GM23338 (cell line): Measurements from ENCODE around the gene HBM. TPM values are rescaled to one million over a fixed set of nuclear protein-coding genes. Genes with fewer than 3 reads are reported as not detected.
A peak's percentile ranks its signal among the peaks of the same experiment; 100 is the strongest.

Experiments used
- ATAC-seq: fragments of 200-7000 bp; cut with Tn5 transposase; 3 replicates; pipeline ENCODE4 v1.9.1; 2020
- DNase-seq: peaks from one replicate; pipeline ENCODE4 v3.0.0-alpha.2; 2015; ENCODE audit warnings: low spot score
- H2AFZ ChIP-seq: fragments of 200-600 bp; sonication (generic); 2 replicates; pipeline ENCODE4 v1.8.0; 2016; ENCODE audit warnings: antibody characterized with exemption, mild to moderate bottlenecking, moderate library complexity
- H3F3A ChIP-seq: fragments of 200-600 bp; sonication (generic); replicated peaks from 2 replicates; pipeline ENCODE4 v1.8.0; 2017; ENCODE audit warnings: antibody characterized with exemption, mixed run types, low read depth
- H3K27ac ChIP-seq: fragments of 200-600 bp; sonication (generic); 2 replicates; pipeline ENCODE4 v1.6.1; 2016; ENCODE audit warnings: low read depth
- H3K27me3 ChIP-seq: fragments of 200-600 bp; sonication (generic); 2 replicates; pipeline ENCODE4 v1.8.0; 2016; ENCODE audit warnings: mild to moderate bottlenecking, mixed run types, moderate library complexity; ENCODE audit not compliant: insufficient read depth
- H3K36me3 ChIP-seq: fragments of 200-600 bp; sonication (generic); 2 replicates; pipeline ENCODE4 v1.8.0; 2016; ENCODE audit warnings: mild to moderate bottlenecking; ENCODE audit not compliant: insufficient read depth
- H3K4me1 ChIP-seq: fragments of 200-600 bp; sonication (generic); 2 replicates; pipeline ENCODE4 v1.8.0; 2016; ENCODE audit warnings: mild to moderate bottlenecking, moderate library complexity; ENCODE audit not compliant: insufficient read depth
- H3K4me2 ChIP-seq: fragments of 200-600 bp; sonication (generic); 2 replicates; pipeline ENCODE4 v1.7.1; 2017; ENCODE audit warnings: mixed run types
- H3K4me3 ChIP-seq: fragments of 200-600 bp; sonication (generic); 2 replicates; pipeline ENCODE4 v1.6.1; 2016; ENCODE audit warnings: mixed run types
- H3K79me2 ChIP-seq: fragments of 200-600 bp; sonication (generic); replicated peaks from 2 replicates; pipeline ENCODE4 v1.8.0; 2017; ENCODE audit warnings: mild to moderate bottlenecking; ENCODE audit not compliant: insufficient read depth
- H3K9me2 ChIP-seq: fragments of 200-600 bp; sonication (generic); 2 replicates; pipeline ENCODE4 v1.8.0; 2017; ENCODE audit not compliant: insufficient read depth
- H4K20me1 ChIP-seq: fragments of 200-600 bp; sonication (generic); replicated peaks from 2 replicates; pipeline ENCODE4 v1.8.0; 2017; ENCODE audit warnings: mild to moderate bottlenecking; ENCODE audit not compliant: insufficient read depth
- H3K27ac Mint-ChIP-seq: 2 replicates; pipeline ENCODE4 v1.8.0; 2020; ENCODE audit warnings: inconsistent platforms, mild to moderate bottlenecking, moderate library complexity, mixed read lengths
- H3K27me3 Mint-ChIP-seq: 3 replicates; pipeline ENCODE4 v1.8.0; 2022; ENCODE audit warnings: low read depth, mild to moderate bottlenecking, moderate library complexity, mixed read lengths, inconsistent platforms; ENCODE audit not compliant: insufficient read depth, poor library complexity
- H3K36me3 Mint-ChIP-seq: 3 replicates; pipeline ENCODE4 v1.8.0; 2021; ENCODE audit warnings: low read depth, mild to moderate bottlenecking, inconsistent platforms, moderate library complexity, mixed read lengths
- H3K4me1 Mint-ChIP-seq: 3 replicates; pipeline ENCODE4 v1.8.0; 2020; ENCODE audit warnings: mild to moderate bottlenecking, inconsistent platforms, mixed read lengths
- H3K4me3 Mint-ChIP-seq: 3 replicates; pipeline ENCODE4 v1.8.0; 2021; ENCODE audit warnings: moderate library complexity, mild to moderate bottlenecking, inconsistent platforms, mixed read lengths
- H3K9me3 Mint-ChIP-seq: 3 replicates; pipeline ENCODE4 v1.8.0; 2020; ENCODE audit warnings: moderate library complexity, mild to moderate bottlenecking, inconsistent platforms, mixed read lengths
- EZH2 ChIP-seq: fragments of 200-600 bp; sonication (generic); IDR thresholded peaks from one replicate; pipeline ENCODE4 v1.8.0; 2017; ENCODE audit warnings: antibody characterized with exemption, mild to moderate bottlenecking, low read depth; ENCODE audit not compliant: unreplicated experiment
- EZH2phosphoT487 ChIP-seq: fragments of 200-600 bp; sonication (generic); IDR thresholded peaks from one replicate; pipeline ENCODE4 v1.8.1; 2018; ENCODE audit warnings: antibody characterized with exemption; ENCODE audit not compliant: unreplicated experiment
- JUNB ChIP-seq: IDR thresholded peaks from one replicate; pipeline ENCODE4 v1.6.1; 2016; ENCODE audit warnings: antibody characterized with exemption; ENCODE audit not compliant: unreplicated experiment
- NANOG ChIP-seq: IDR thresholded peaks from 2 replicates; pipeline ENCODE4 v1.6.1; 2016; ENCODE audit warnings: antibody characterized with exemption, borderline replicate concordance
- STAT1 ChIP-seq: IDR thresholded peaks from one replicate; pipeline ENCODE4 v1.6.1; 2016; ENCODE audit warnings: antibody characterized with exemption; ENCODE audit not compliant: unreplicated experiment
- ZNF114 ChIP-seq: fragments of 250-450 bp; sonication (Bioruptor Pico); IDR thresholded peaks from 2 replicates; pipeline ENCODE4 v1.5.0; 2020; ENCODE audit warnings: mild to moderate bottlenecking, moderate library complexity
- polyA plus RNA-seq: library from polyadenylated mRNA; unstranded; fragments of >200 nt; fragmentation: Nextera tagmentation; extraction: Ambion mirVana; gene quantifications from 2 replicates; pipeline ENCODE4 v1.2.1, GENCODE V29; 2016
- total RNA-seq: library from RNA; depleted of rRNA; stranded (reverse); fragments of >200 nt; shearing (Covaris generic); gene quantifications from 2 replicates; pipeline ENCODE4 v1.2.3, GENCODE V29; 2014
- TF ChIP-seq, protein P1 (sequence below): IDR thresholded peaks from one replicate; pipeline ENCODE4 v1.6.1; 2018; ENCODE audit warnings: antibody characterized with exemption; ENCODE audit not compliant: unreplicated experiment

The HBM gene
- total and polyA plus RNA-seq, 2 experiments from 2014 or later: not detected

DNA sequence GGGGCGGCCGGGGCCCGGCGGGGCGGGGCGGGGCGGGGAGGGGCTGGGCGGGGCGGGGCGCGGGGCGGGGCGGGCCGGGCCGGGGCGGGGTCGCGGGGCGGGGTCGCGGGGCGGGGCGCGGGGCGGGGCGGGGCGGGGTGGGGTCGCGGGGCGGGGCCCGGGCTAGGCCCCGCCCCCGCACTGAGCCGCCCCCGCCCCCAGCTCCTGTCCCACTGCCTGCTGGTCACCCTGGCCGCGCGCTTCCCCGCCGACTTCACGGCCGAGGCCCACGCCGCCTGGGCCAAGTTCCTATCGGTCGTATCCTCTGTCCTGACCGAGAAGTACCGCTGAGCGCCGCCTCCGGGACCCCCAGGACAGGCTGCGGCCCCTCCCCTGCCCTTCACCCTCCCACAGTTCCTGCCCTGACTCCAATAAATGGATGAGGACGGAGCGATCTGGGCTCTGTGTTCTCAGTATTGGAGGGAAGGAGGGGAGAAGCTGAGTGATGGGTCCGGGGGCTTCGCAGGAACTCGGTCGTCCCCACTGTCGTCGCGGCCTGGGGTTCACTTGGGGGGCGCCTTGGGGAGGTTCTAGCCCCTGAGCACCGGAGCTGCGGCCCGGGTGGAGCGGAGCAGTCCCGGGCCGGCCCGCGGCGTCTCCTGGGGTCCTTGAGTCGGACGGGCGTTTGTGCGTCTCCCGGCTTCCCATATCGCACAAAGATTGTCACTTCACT lies 795 bp upstream of the HBM start:
- peaks cover 34% of the 10 kb centered on the region; the same call in 1 of the 2 replicates for H3K4me1 ChIP-seq
- H3K9me2 ChIP-seq: no peaks in the 10 kb centered on the region
- peak overlapping the region; percentile 64 for H3K4me3 ChIP-seq
- Mint-ChIP-seq H3K9me3 (no peaks in the 10 kb centered on the region), H3K27ac (no peak overlapping the region), H3K4me1 (peaks cover 29% of the 10 kb centered on the region), H3K27me3 (peaks cover 53% of the 10 kb centered on the region), H3K36me3 (no peaks in the 10 kb centered on the region), H3K4me3 (peak overlapping the region; percentile 67)
- H3F3A ChIP-seq: peaks cover 9% of the 10 kb centered on the region
- no peak overlapping the region for H3K27ac ChIP-seq
- H4K20me1 ChIP-seq: no peaks in the 10 kb centered on the region; the same call in 1 of the 2 replicates
- no peak for TF ChIP-seq JUNB
- TF ChIP-seq STAT1: no peak
- peak; percentile 79 for TF ChIP-seq EZH2
- TF ChIP-seq NANOG: no peak
- peak; percentile 54 for TF ChIP-seq EZH2phosphoT487
- H3K79me2 ChIP-seq: no peaks in the 10 kb centered on the region
- peaks cover 67% of the 10 kb centered on the region for H3K27me3 ChIP-seq
- peak overlapping the region; percentile 94 for H2AFZ ChIP-seq
- ATAC-seq: peak; percentile 17
- peak overlapping the region; percentile 88 for H3K4me2 ChIP-seq
- peak; percentile 58 for DNase-seq
- H3K36me3 ChIP-seq: no peaks in the 10 kb centered on the region

DNA sequence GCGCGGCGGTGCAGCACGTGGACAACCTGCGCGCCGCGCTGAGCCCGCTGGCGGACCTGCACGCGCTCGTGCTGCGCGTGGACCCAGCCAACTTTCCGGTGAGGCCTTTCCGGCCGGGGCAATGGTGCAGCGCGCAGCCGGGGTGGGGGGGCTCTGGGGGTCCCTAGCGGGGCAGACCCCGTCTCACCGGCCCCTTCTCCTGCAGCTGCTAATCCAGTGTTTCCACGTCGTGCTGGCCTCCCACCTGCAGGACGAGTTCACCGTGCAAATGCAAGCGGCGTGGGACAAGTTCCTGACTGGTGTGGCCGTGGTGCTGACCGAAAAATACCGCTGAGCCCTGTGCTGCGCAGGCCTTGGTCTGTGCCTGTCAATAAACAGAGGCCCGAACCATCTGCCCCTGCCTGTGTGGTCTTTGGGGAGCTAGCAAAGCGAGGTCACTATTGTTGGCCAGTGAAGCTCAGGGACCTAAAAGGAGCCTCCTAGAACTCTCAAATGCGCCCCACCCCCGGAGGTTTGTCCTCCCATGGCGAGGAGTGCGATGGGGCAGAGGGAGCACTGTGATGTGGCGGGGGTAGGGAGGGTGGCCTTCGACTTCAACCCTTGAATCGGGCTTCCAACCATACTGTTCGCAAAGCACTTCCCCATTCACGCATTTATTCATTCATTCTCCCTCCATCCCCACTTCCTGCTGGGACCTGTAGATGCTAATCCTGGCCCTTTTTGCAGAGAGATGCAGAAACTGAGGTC lies 770 bp downstream of the HBM start:
- peak; percentile 9 for ATAC-seq
- Histone ChIP-seq H3K79me2 (no peaks in the 10 kb centered on the region), H4K20me1 (no peaks in the 10 kb centered on the region; the same call in 1 of the 2 replicates), H3K27ac (no peak overlapping the region), H3F3A (peaks cover 9% of the 10 kb centered on the region), H3K4me2 (peak overlapping the region; percentile 88), H3K4me1 (peaks cover 39% of the 10 kb centered on the region), H3K4me3 (peak overlapping the region; percentile 64), H2AFZ (peak overlapping the region; percentile 69), H3K36me3 (no peaks in the 10 kb centered on the region), H3K27me3 (peaks cover 76% of the 10 kb centered on the region), H3K9me2 (no peaks in the 10 kb centered on the region)
- peak overlapping the region; percentile 65 for H3K4me3 Mint-ChIP-seq
- DNase-seq: peak; percentile 67
- H3K27ac Mint-ChIP-seq: no peak overlapping the region
- H3K36me3 Mint-ChIP-seq: no peaks in the 10 kb centered on the region
- peaks cover 36% of the 10 kb centered on the region for H3K4me1 Mint-ChIP-seq
- peaks cover 68% of the 10 kb centered on the region for H3K27me3 Mint-ChIP-seq
- TF ChIP-seq EZH2 (peak; percentile 75), ZNF114 (CRISPR knock-in tag) (no peak)
- TF ChIP-seq, protein P1, sequence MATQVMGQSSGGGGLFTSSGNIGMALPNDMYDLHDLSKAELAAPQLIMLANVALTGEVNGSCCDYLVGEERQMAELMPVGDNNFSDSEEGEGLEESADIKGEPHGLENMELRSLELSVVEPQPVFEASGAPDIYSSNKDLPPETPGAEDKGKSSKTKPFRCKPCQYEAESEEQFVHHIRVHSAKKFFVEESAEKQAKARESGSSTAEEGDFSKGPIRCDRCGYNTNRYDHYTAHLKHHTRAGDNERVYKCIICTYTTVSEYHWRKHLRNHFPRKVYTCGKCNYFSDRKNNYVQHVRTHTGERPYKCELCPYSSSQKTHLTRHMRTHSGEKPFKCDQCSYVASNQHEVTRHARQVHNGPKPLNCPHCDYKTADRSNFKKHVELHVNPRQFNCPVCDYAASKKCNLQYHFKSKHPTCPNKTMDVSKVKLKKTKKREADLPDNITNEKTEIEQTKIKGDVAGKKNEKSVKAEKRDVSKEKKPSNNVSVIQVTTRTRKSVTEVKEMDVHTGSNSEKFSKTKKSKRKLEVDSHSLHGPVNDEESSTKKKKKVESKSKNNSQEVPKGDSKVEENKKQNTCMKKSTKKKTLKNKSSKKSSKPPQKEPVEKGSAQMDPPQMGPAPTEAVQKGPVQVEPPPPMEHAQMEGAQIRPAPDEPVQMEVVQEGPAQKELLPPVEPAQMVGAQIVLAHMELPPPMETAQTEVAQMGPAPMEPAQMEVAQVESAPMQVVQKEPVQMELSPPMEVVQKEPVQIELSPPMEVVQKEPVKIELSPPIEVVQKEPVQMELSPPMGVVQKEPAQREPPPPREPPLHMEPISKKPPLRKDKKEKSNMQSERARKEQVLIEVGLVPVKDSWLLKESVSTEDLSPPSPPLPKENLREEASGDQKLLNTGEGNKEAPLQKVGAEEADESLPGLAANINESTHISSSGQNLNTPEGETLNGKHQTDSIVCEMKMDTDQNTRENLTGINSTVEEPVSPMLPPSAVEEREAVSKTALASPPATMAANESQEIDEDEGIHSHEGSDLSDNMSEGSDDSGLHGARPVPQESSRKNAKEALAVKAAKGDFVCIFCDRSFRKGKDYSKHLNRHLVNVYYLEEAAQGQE: peak; percentile 6
- H3K9me3 Mint-ChIP-seq: no peaks in the 10 kb centered on the region
